ENCODE data around the gene TUBA3C.
"Not testable (repeated sequence)": the region's sequence is repeated elsewhere in the genome, so short reads cannot be mapped to it uniquely, and the experiment has no call there.

Gene TUBA3C

GRCh38 chr13:19181021-19181620 lies 503 bp downstream of the TUBA3C start:
- no peak for DNase-seq (ENCODE audit: insufficient read length, low spot score)
- no peak for FAIRE-seq
- no peak for TF ChIP-seq POU2F2 (IDR thresholded peaks at IDR 0.05; ENCODE audit: low read depth, low read length)
- TF ChIP-seq SPI1 (IDR thresholded peaks at IDR 0.05; ENCODE audit: low read depth, low read length), result no peak
- TF ChIP-seq PAX5 (IDR thresholded peaks at IDR 0.05; ENCODE audit: insufficient read depth, low read length, severe bottlenecking), result no peak
- TF ChIP-seq POLR2AphosphoS5 (IDR thresholded peaks at IDR 0.05; ENCODE audit: low read depth, low read length), result no peak
- TF ChIP-seq TAF1 (IDR thresholded peaks at IDR 0.05; ENCODE audit: low read depth, low read length), result no peak
- TF ChIP-seq POLR2A (IDR thresholded peaks at IDR 0.05; ENCODE audit: low read depth, low read length), result no peak

GRCh38 chr13:19179916-19180315 lies 1.7 kb downstream of the TUBA3C start:
- no peak for TF ChIP-seq SPI1 (IDR thresholded peaks at IDR 0.05; ENCODE audit: low read depth, low read length)
- no peak for TF ChIP-seq POLR2AphosphoS5 (IDR thresholded peaks at IDR 0.05; ENCODE audit: low read depth, low read length)
- TF ChIP-seq PAX5 (IDR thresholded peaks at IDR 0.05; ENCODE audit: insufficient read depth, low read length, severe bottlenecking), result no peak
- TF ChIP-seq POU2F2 (IDR thresholded peaks at IDR 0.05; ENCODE audit: low read depth, low read length), result no peak
- TF ChIP-seq TAF1 (IDR thresholded peaks at IDR 0.05; ENCODE audit: low read depth, low read length), result no peak
- no peak for TF ChIP-seq POLR2A (IDR thresholded peaks at IDR 0.05; ENCODE audit: low read depth, low read length)
- no peak for FAIRE-seq
- no peak for DNase-seq (ENCODE audit: insufficient read length, low spot score)

DNA sequence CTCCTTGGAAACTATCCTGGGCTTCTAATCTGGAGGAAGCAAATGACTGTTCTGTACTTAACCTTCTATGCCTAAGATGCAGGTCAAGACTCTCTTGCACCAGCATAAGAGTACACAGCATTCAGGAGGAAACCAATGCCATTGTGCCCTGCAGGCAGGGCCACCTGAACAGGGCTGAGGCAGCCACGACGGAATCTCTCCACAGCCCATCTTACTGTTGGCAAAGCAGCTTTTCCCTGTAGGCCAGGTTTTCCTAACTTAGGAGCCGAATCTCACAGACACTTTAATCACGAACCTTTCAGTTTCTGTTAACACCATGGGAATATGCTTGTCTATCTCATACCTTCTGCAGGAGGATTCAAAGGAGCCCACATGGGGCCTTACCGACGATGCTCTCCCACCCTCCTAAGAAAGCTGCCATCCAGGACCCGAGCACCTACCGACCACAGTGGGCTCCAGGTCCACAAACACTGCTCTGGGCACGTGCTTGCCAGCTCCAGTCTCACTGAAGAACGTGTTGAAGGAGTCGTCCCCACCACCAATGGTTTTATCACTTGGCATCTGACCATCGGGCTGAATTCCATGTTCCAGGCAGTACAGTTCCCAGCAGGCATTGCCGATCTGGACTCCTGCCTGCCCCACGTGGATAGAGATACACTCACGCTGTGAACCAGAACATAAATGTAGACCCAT lies 2.6 kb downstream of the TUBA3C start:
- TF ChIP-seq POU2F2 (IDR thresholded peaks at IDR 0.05; ENCODE audit: low read depth, low read length) (no peak), POLR2A (IDR thresholded peaks at IDR 0.05; ENCODE audit: low read depth, low read length) (no peak), SPI1 (IDR thresholded peaks at IDR 0.05; ENCODE audit: low read depth, low read length) (no peak), PAX5 (IDR thresholded peaks at IDR 0.05; ENCODE audit: insufficient read depth, low read length, severe bottlenecking) (no peak), TAF1 (IDR thresholded peaks at IDR 0.05; ENCODE audit: low read depth, low read length) (no peak), POLR2AphosphoS5 (IDR thresholded peaks at IDR 0.05; ENCODE audit: low read depth, low read length) (no peak)
- DNase-seq (ENCODE audit: insufficient read length, low spot score) (no peak), FAIRE-seq (no peak)

GRCh38 chr13:19176981-19177776 lies 4.4 kb downstream of the TUBA3C start:
- DNase-seq (ENCODE audit: insufficient read length, low spot score); FAIRE-seq: not testable (repeated sequence)

GRCh38 chr13:19173752-19174151 lies 7.9 kb downstream of the TUBA3C start:
- TF ChIP-seq POLR2AphosphoS5 (IDR thresholded peaks at IDR 0.05; ENCODE audit: low read depth, low read length) (no peak), PAX5 (IDR thresholded peaks at IDR 0.05; ENCODE audit: insufficient read depth, low read length, severe bottlenecking) (no peak), POU2F2 (IDR thresholded peaks at IDR 0.05; ENCODE audit: low read depth, low read length) (no peak), TAF1 (IDR thresholded peaks at IDR 0.05; ENCODE audit: low read depth, low read length) (no peak), SPI1 (IDR thresholded peaks at IDR 0.05; ENCODE audit: low read depth, low read length) (no peak), POLR2A (IDR thresholded peaks at IDR 0.05; ENCODE audit: low read depth, low read length) (no peak)
- no peak for FAIRE-seq
- no peak for DNase-seq (ENCODE audit: insufficient read length, low spot score)

DNA sequence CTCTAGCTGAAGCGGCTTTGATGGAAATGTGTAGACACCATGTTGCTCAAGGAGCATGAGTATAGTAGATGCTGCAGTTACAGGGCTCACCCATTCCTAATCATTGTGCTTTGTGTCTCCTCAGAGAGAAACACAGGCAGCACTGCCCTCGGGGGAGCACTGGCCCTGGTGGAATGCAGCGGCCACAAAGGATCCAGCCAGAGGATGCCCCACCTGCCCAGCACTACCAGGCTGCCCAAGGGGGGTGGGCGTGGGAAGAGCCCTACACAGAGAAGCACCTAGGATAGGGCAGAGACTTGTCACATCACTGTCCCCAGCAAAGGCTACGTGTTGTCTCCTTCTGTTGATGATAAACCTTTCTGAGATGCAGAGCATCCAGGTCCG lies 9.0 kb downstream of the TUBA3C start:
- no peak for FAIRE-seq
- DNase-seq (ENCODE audit: insufficient read length, low spot score), result no peak
- TF ChIP-seq POLR2A (IDR thresholded peaks at IDR 0.05; ENCODE audit: low read depth, low read length) (no peak), TAF1 (IDR thresholded peaks at IDR 0.05; ENCODE audit: low read depth, low read length) (no peak), SPI1 (IDR thresholded peaks at IDR 0.05; ENCODE audit: low read depth, low read length) (no peak), POLR2AphosphoS5 (IDR thresholded peaks at IDR 0.05; ENCODE audit: low read depth, low read length) (no peak), PAX5 (IDR thresholded peaks at IDR 0.05; ENCODE audit: insufficient read depth, low read length, severe bottlenecking) (no peak), POU2F2 (IDR thresholded peaks at IDR 0.05; ENCODE audit: low read depth, low read length) (no peak)

- FAIRE-seq, result no peak
- TF ChIP-seq TAF1 (IDR thresholded peaks at IDR 0.05; ENCODE audit: low read depth, low read length), result no peak
- no peak for TF ChIP-seq POLR2AphosphoS5 (IDR thresholded peaks at IDR 0.05; ENCODE audit: low read depth, low read length)
- TF ChIP-seq SPI1 (IDR thresholded peaks at IDR 0.05; ENCODE audit: low read depth, low read length), result no peak
- no peak for TF ChIP-seq PAX5 (IDR thresholded peaks at IDR 0.05; ENCODE audit: insufficient read depth, low read length, severe bottlenecking)
- no peak for TF ChIP-seq POLR2A (IDR thresholded peaks at IDR 0.05; ENCODE audit: low read depth, low read length)
- TF ChIP-seq POU2F2 (IDR thresholded peaks at IDR 0.05; ENCODE audit: low read depth, low read length), result no peak
- DNase-seq (ENCODE audit: insufficient read length, low spot score), result no peak
Observed at GRCh38 chr13:19172007-19172646, 9.5 kb downstream of the TUBA3C start.

DNA sequence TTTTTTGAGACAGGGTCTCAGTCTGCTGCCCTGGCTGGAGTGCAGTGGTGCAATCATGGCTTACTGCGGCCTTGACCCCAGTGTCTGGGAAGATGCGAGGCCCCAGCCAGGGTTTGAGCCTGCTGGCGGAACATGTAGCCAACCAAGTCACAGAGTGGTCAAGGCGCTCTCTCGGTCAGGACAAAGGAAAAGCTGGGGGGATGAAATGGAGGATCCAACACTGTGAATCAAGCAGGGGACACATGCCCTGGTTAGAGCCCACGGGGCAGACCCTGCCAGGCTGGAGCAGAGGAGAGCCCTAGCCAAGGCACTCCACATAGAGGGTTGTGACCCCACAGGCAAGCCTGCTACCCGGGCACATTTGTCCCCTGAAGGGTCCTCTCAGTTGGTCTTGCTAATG lies 10.1 kb downstream of the TUBA3C start:
- DNase-seq (ENCODE audit: insufficient read length, low spot score) (no peak), FAIRE-seq (no peak)
- TF ChIP-seq PAX5 (IDR thresholded peaks at IDR 0.05; ENCODE audit: insufficient read depth, low read length, severe bottlenecking) (no peak), POLR2A (IDR thresholded peaks at IDR 0.05; ENCODE audit: low read depth, low read length) (no peak), POLR2AphosphoS5 (IDR thresholded peaks at IDR 0.05; ENCODE audit: low read depth, low read length) (no peak), POU2F2 (IDR thresholded peaks at IDR 0.05; ENCODE audit: low read depth, low read length) (no peak), TAF1 (IDR thresholded peaks at IDR 0.05; ENCODE audit: low read depth, low read length) (no peak), SPI1 (IDR thresholded peaks at IDR 0.05; ENCODE audit: low read depth, low read length) (no peak)

DNA sequence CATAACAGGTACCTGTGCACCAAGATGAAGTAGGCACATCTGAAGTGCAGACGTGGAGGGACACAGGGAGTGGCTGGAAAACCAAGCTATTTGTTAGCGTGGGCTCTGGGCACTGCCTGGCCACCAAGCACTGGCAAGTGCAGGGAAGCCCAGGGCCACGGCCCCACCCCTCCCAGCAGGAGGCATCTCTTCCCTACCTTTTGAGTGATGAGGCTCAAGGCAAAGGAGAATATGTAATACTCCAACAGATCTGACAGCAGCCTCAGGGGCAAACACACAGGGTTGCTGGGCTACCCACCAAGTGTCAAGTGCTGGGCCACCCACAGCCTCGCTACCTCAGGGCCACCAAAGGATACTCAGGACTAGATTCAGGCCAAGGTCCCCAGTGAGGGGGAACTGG lies 11.6 kb downstream of the TUBA3C start:
- TF ChIP-seq PAX5 (IDR thresholded peaks at IDR 0.05; ENCODE audit: insufficient read depth, low read length, severe bottlenecking), result no peak
- no peak for TF ChIP-seq POLR2AphosphoS5 (IDR thresholded peaks at IDR 0.05; ENCODE audit: low read depth, low read length)
- TF ChIP-seq TAF1 (IDR thresholded peaks at IDR 0.05; ENCODE audit: low read depth, low read length), result no peak
- no peak for TF ChIP-seq POLR2A (IDR thresholded peaks at IDR 0.05; ENCODE audit: low read depth, low read length)
- TF ChIP-seq SPI1 (IDR thresholded peaks at IDR 0.05; ENCODE audit: low read depth, low read length), result no peak
- no peak for TF ChIP-seq POU2F2 (IDR thresholded peaks at IDR 0.05; ENCODE audit: low read depth, low read length)
- FAIRE-seq (no peak), DNase-seq (ENCODE audit: insufficient read length, low spot score) (no peak)
